ENCODE results near the gene PAMR1. TPM values are rescaled to one million over a fixed set of nuclear protein-coding genes. Genes with fewer than 3 reads are reported as not detected.

Gene PAMR1, protein sequence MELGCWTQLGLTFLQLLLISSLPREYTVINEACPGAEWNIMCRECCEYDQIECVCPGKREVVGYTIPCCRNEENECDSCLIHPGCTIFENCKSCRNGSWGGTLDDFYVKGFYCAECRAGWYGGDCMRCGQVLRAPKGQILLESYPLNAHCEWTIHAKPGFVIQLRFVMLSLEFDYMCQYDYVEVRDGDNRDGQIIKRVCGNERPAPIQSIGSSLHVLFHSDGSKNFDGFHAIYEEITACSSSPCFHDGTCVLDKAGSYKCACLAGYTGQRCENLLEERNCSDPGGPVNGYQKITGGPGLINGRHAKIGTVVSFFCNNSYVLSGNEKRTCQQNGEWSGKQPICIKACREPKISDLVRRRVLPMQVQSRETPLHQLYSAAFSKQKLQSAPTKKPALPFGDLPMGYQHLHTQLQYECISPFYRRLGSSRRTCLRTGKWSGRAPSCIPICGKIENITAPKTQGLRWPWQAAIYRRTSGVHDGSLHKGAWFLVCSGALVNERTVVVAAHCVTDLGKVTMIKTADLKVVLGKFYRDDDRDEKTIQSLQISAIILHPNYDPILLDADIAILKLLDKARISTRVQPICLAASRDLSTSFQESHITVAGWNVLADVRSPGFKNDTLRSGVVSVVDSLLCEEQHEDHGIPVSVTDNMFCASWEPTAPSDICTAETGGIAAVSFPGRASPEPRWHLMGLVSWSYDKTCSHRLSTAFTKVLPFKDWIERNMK
- total RNA-seq (2022) = 12.9 and 17.9 TPM in 2 replicates
- Bru-seq, nascent RNA = percentile 53 among the genes with signal in this experiment
- BruChase-seq, experiment 1, labeled RNA remaining after a 2-hour chase = percentile 61 among the genes with signal in this experiment
- percentile 58 among the genes with signal in this experiment for BruChase-seq, experiment 2, labeled RNA remaining after a 6-hour chase
- long read RNA-seq, transcript PAMR1-207 (11 exons, 3,142 nt) = major isoform, 13 of 25 reads
- long read RNA-seq, partial matches to known transcripts = 5 of 25 reads
- long read RNA-seq, other reads (novel, unspliced or antisense) = 3 of 25 reads

DNA sequence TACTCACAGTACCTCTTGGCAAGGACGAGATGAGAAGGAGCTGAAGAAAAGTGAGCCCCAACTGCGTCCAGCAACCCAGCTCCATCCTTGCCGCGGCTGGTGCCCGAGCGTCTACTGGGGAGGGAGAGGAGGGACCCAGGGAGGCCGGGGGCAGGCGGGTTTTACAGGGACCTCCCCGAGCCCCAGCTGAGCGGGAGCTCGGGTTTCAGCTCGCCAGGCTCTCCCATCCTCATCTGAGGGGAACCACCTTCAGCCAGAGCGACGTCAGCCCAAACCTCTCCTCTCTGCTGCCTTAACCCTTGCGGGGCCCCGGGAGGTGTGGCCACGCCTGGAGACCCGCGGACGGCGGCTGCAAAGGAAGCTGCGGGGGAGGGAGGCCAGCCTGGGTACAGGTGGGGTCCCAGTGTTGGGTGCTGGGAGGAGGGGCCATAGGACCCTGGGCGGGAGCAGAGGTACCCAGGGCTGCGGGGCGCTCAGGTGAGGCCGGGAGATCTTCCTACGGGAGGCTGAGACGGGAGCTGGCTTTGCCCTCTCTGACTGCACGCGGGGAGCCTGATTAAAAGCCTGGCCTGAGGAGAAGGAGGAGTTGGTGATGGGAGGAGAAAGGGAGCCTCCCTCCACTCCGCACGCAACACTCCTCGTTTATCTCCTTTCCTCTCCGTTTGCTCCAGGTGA, at the start of gene PAMR1:
Gene PAMR1 (minus strand): TSS at position 116 of the 675 bp plus-strand sequence. CDS start 31 bp downstream, at position 85.
- DNase-seq = peak; percentile 67 to 69

DNA sequence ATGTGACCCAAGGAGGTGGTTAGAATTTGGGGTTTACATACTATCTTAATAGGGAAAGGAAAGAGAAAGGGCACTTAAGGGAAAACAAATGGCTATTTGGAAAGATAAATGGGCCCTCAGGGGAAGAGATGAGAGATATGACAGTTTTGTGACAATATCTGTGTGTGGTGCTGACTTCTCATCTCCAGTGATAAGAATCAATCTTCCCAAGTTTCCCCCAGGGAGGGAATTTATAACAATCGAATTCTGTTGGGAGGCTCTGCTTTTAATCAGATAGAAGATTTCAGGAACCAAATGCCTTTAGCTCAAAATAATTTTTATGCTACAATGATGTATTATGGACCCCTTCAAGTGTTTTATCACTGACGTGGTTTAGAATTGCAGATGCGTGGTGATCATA, 46.3 kb upstream of the PAMR1 start:
- intact Hi-C loops (cut with micrococcal nuclease; ENCODE audit: unreplicated experiment) = no loop called here
- no TSS peak for BruUV-seq (replicated peaks)

More for the DNA sequence above, at the start of gene PAMR1:
- H3K4me1 ChIP-seq = peaks cover 18% of the 10 kb centered on the region
- H3K36me3 ChIP-seq (ENCODE audit: control insufficient read depth, insufficient read depth, low read length) = no peaks in the 10 kb centered on the region
- ChIA-PET POLR2A (no interaction called here), CTCF (interaction anchor here (0.7 kb wide), 1 partner anchor 296 kb away, joined by 3 read pairs; no protein-coding TSS in a partner anchor)
- Mint-ChIP-seq H3K4me1 (ENCODE audit: low read depth, unreplicated experiment) (peaks cover 18% of the 10 kb centered on the region), H3K9me3 (ENCODE audit: unreplicated experiment) (no peaks in the 10 kb centered on the region), H3K4me3 (ENCODE audit: unreplicated experiment) (peak within 1 kb of the TSS; percentile 75), H3K27ac (ENCODE audit: unreplicated experiment) (peak within 1 kb of the TSS; percentile 21), H3K36me3 (ENCODE audit: insufficient read depth, unreplicated experiment) (peaks cover 6% of the 10 kb centered on the region), H3K27me3 (ENCODE audit: insufficient read depth, unreplicated experiment) (peaks cover 4% of the 10 kb centered on the region)
- intact Hi-C loops (cut with micrococcal nuclease; ENCODE audit: unreplicated experiment) = no loop called here
- H3K27me3 ChIP-seq (replicated peaks; ENCODE audit: control insufficient read depth, insufficient read depth, low read length) = no peaks in the 10 kb centered on the region
- TF ChIP-seq, protein P1, sequence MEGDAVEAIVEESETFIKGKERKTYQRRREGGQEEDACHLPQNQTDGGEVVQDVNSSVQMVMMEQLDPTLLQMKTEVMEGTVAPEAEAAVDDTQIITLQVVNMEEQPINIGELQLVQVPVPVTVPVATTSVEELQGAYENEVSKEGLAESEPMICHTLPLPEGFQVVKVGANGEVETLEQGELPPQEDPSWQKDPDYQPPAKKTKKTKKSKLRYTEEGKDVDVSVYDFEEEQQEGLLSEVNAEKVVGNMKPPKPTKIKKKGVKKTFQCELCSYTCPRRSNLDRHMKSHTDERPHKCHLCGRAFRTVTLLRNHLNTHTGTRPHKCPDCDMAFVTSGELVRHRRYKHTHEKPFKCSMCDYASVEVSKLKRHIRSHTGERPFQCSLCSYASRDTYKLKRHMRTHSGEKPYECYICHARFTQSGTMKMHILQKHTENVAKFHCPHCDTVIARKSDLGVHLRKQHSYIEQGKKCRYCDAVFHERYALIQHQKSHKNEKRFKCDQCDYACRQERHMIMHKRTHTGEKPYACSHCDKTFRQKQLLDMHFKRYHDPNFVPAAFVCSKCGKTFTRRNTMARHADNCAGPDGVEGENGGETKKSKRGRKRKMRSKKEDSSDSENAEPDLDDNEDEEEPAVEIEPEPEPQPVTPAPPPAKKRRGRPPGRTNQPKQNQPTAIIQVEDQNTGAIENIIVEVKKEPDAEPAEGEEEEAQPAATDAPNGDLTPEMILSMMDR (IDR thresholded peaks at IDR 0.05; ENCODE audit: insufficient read depth in 1 of 2, low read depth in 1 of 2, low read length in 1 of 2, severe bottlenecking in 1 of 2, unreplicated experiment in 1 of 2) = no peak
- peak within 1 kb of the TSS; percentile 38 for H3K4me3 ChIP-seq (ENCODE audit: low read depth, low read length)
- no peaks in the 10 kb centered on the region for H3K9me3 ChIP-seq
- no TSS peak for BruUV-seq (replicated peaks)

More for the DNA sequence above, 46.3 kb upstream of the PAMR1 start:
- ChIA-PET POLR2A (no interaction called here), CTCF (no interaction called here)
- Histone ChIP-seq H3K27me3 (replicated peaks; ENCODE audit: control insufficient read depth, insufficient read depth, low read length) (no peaks in the 10 kb centered on the region), H3K9me3 (no peaks in the 10 kb centered on the region; the same call in 1 of the 2 replicates), H3K4me1 (no peaks in the 10 kb centered on the region), H3K36me3 (ENCODE audit: control insufficient read depth, insufficient read depth, low read length) (no peaks in the 10 kb centered on the region), H3K4me3 (ENCODE audit: low read depth, low read length) (no peak overlapping the region)
- no peak for DNase-seq
- peaks cover 32% of the 10 kb centered on the region for H3K9me3 Mint-ChIP-seq (ENCODE audit: unreplicated experiment)
- no peak overlapping the region for H3K4me3 Mint-ChIP-seq (ENCODE audit: unreplicated experiment)
- H3K4me1 Mint-ChIP-seq (ENCODE audit: low read depth, unreplicated experiment) = no peaks in the 10 kb centered on the region
- no peaks in the 10 kb centered on the region for H3K36me3 Mint-ChIP-seq (ENCODE audit: insufficient read depth, unreplicated experiment)
- H3K27ac Mint-ChIP-seq (ENCODE audit: unreplicated experiment) = no peak overlapping the region
- H3K27me3 Mint-ChIP-seq (ENCODE audit: insufficient read depth, unreplicated experiment) = peaks cover 7% of the 10 kb centered on the region
- TF ChIP-seq, protein P1 (IDR thresholded peaks at IDR 0.05; ENCODE audit: insufficient read depth in 1 of 2, low read depth in 1 of 2, low read length in 1 of 2, severe bottlenecking in 1 of 2, unreplicated experiment in 1 of 2) = no peak

All from Caco-2 (cell line).